Muscle layer of duodenum (tissue), 2 donors: ENCODE results near the gene S100A14.

Experiments used
- H3K27ac ChIP-seq: one replicate; pipeline ENCODE4 v1.7.0; 2013; ENCODE audit warnings: mild to moderate bottlenecking, low read length
- H3K27me3 ChIP-seq: one replicate; pipeline ENCODE4 v1.7.0; 2013; ENCODE audit warnings: low read depth, mild to moderate bottlenecking, control low read depth, low read length
- H3K36me3 ChIP-seq, 2 donors: one replicate each; pipeline ENCODE4 v1.7.0; 2013; ENCODE audit warnings: low read length in 2 of 2, control low read depth in 1 of 2, mild to moderate bottlenecking in 1 of 2; ENCODE audit not compliant: insufficient read depth in 2 of 2, control insufficient read depth in 1 of 2
- H3K4me1 ChIP-seq, 2 donors: one replicate each; pipeline ENCODE4 v1.7.0; 2013; ENCODE audit warnings: low read length in 2 of 2, mild to moderate bottlenecking in 2 of 2, control low read depth in 1 of 2, moderate library complexity in 1 of 2; ENCODE audit not compliant: insufficient read depth in 2 of 2, control insufficient read depth in 1 of 2
- H3K4me3 ChIP-seq, 2 donors: one replicate each; pipeline ENCODE4 v1.7.0; 2013; ENCODE audit warnings: low read length in 2 of 2, low read depth in 1 of 2, mild to moderate bottlenecking in 1 of 2
- H3K9me3 ChIP-seq, 2 donors: one replicate each; pipeline ENCODE4 v1.7.0; 2013; ENCODE audit warnings: low read length in 2 of 2, control low read depth in 1 of 2, mild to moderate bottlenecking in 1 of 2; ENCODE audit not compliant: control insufficient read depth in 1 of 2
- donor health status: healthy.

Gene S100A14

GRCh38 chr1:153626904-153627714, 11.0 kb upstream of the S100A14 start, which contains the start of gene S100A13:
Gene S100A13, minus strand, starts transcription at chr1:153627505. Its CDS starts 1,033 bp downstream, at chr1:153626472.
- Histone ChIP-seq H3K9me3 (no peaks in the 10 kb centered on the region), H3K27ac (peak within 1 kb of the TSS; percentile 88), H3K4me3 (peak within 1 kb of the TSS; percentile 58 to 71), H3K4me1 (peaks cover 29 to 33% of the 10 kb centered on the region in 2 donors), H3K36me3 (no peaks in the 10 kb centered on the region), H3K27me3 (no peaks in the 10 kb centered on the region)

DNA sequence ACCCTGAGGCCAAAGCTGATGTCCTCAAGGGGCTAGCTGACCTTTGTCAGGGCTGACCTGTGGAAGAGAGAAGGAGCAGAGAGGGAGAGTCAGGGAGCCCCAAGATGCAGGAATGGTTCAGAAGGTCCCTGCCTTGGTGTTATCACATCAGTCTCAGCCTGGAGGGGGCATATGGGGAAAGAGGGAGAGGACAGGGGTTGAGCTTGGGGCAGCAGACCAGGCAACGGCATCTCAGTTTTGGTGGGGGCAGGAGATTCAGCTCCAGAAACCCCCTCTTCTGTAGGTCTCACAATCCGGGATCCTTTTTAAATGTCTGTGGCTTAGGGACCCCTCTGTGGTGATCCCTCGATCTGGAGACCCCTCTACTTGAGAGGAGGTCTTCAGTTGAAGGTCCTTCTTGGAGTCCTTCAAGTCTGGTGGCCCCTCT, 10.4 kb upstream of the S100A14 start:
- peaks cover 29 to 33% of the 10 kb centered on the region in 2 donors for H3K4me1 ChIP-seq

DNA sequence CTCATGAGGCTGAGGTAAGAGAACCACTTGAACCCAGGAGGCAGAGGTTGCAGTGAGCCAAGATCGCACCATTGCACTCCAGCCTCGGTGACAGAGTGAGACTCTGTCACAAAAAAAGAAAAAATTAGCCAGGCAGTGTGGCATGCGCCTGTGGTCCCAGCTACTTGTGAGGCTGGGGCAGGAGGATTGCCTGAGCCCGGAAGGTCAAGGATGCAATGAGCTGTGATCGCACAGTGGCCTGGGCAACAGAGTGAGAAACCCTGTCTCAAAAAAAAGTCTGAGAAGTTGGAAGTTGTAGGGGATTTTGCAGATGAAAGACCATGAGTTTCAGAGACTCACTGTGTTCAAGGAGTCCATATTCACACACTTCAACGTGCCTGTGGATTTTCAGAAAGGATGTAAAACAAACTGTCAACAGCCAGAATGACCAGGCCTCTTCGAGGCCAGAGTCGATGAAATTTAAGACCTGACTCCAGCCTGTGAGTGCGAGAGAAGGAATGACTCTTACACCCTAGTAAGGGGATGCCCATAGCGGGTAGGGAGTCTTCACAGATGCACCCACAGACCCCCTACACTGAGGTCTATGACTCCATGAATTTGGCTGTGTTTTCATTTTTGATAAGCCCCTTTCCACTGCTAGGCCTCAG, 9.0 kb upstream of the S100A14 start:
- Histone ChIP-seq H3K9me3 (no peaks in the 10 kb centered on the region), H3K36me3 (peaks cover 0 to 3% of the 10 kb centered on the region in 2 donors), H3K4me3 (no peak overlapping the region), H3K27me3 (no peaks in the 10 kb centered on the region), H3K27ac (no peak overlapping the region), H3K4me1 (peaks cover 19 to 33% of the 10 kb centered on the region in 2 donors)

More for the DNA sequence above, 10.4 kb upstream of the S100A14 start:
- peak overlapping the region; percentile 58 to 71 for H3K4me3 ChIP-seq
- no peaks in the 10 kb centered on the region for H3K9me3 ChIP-seq
- H3K27ac ChIP-seq: peak overlapping the region; percentile 88
- H3K27me3 ChIP-seq: no peaks in the 10 kb centered on the region
- no peaks in the 10 kb centered on the region for H3K36me3 ChIP-seq

DNA sequence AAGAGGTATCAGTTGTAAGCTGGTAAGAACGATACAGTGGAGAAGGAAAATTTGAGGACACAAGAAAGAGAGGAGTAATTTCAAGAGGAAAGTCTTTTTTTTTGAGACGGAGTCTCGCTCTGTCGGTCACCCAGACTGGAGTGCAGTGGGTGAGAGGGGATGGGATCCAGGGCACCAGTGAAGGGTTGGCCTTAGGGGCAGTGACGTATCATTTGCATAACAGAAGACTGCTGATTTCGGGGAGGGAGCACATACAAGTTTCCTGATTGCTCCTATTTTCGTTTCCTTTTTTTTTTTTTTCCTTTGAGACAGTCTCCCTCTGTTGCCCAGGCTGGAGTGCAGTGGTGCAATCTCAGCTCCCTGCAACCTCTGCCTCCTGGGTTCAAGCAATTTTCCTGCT, 7.0 kb upstream of the S100A14 start:
- Histone ChIP-seq H3K36me3 (peaks cover 6 to 19% of the 10 kb centered on the region in 2 donors), H3K4me1 (peaks cover 19 to 33% of the 10 kb centered on the region in 2 donors)

GRCh38 chr1:153619171-153619570, 3.0 kb upstream of the S100A14 start:
- Histone ChIP-seq H3K9me3 (no peaks in the 10 kb centered on the region), H3K27ac (no peak overlapping the region), H3K36me3 (peaks cover 6 to 19% of the 10 kb centered on the region in 2 donors), H3K27me3 (no peaks in the 10 kb centered on the region), H3K4me1 (peaks cover 7 to 21% of the 10 kb centered on the region in 2 donors), H3K4me3 (no peak overlapping the region)

More for the DNA sequence above, 7.0 kb upstream of the S100A14 start:
- H3K9me3 ChIP-seq: no peaks in the 10 kb centered on the region
- no peaks in the 10 kb centered on the region for H3K27me3 ChIP-seq
- H3K27ac ChIP-seq: no peak overlapping the region
- H3K4me3 ChIP-seq: no peak overlapping the region

DNA sequence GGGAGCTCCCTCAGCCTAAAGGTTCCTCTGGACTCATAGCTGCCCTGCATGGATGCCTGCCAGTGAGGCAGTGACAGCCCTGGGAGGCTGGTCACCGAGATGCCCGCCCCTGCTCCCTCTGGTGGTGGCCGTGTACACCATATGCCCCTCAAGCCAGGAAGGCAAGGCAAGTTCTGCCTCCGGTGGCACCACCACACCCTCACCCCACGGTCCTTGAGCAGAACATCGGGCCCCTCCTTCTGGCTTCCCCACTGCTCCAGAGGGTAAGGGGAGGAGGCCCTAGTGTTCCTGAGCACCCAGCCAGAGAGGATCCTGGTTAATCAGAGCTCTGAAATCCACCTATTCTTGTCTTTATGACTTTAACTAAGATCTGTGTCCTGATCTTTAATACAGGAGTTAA, 1.5 kb upstream of the S100A14 start:
- no peak overlapping the region for H3K4me3 ChIP-seq
- H3K27me3 ChIP-seq: no peaks in the 10 kb centered on the region
- H3K27ac ChIP-seq: peak overlapping the region; percentile 84
- peaks cover 12 to 17% of the 10 kb centered on the region in 2 donors for H3K4me1 ChIP-seq
- H3K9me3 ChIP-seq: no peaks in the 10 kb centered on the region
- peaks cover 6 to 19% of the 10 kb centered on the region in 2 donors for H3K36me3 ChIP-seq

GRCh38 chr1:153616917-153617311, 789 bp upstream of the S100A14 start:
- no peaks in the 10 kb centered on the region for H3K9me3 ChIP-seq
- no peak overlapping the region for H3K4me3 ChIP-seq
- peaks cover 6 to 19% of the 10 kb centered on the region in 2 donors for H3K36me3 ChIP-seq
- peak overlapping the region; percentile 84 for H3K27ac ChIP-seq
- no peaks in the 10 kb centered on the region for H3K27me3 ChIP-seq
- H3K4me1 ChIP-seq: peaks cover 12 to 13% of the 10 kb centered on the region in 2 donors

DNA sequence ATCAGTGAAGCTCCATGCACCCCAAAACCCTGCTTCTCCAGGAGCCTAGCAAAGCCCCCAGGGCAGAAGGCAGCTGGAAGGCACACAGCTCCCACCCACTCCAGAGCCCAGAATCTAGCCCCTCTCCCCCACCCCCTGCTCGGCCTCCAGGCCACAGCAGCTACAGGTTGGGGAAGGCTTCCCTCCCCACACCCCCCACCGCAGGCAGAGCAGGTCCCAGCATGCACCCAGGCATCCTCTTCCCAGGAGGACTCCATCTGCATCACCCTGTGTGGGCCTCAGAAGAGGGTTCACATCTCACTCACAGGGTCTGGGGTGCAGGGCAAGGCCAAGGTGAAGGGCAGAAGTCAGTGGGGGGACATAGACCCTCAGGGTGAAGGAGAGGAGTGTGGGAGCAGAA, 719 bp downstream of the S100A14 start:
- no peaks in the 10 kb centered on the region for H3K9me3 ChIP-seq
- H3K36me3 ChIP-seq: peaks cover 6 to 19% of the 10 kb centered on the region in 2 donors
- H3K4me1 ChIP-seq: peaks cover 14 to 24% of the 10 kb centered on the region in 2 donors
- H3K27me3 ChIP-seq: no peaks in the 10 kb centered on the region
- peak overlapping the region in 1 of 2 donors; percentile 55 for H3K4me3 ChIP-seq
- peak overlapping the region; percentile 84 for H3K27ac ChIP-seq

DNA sequence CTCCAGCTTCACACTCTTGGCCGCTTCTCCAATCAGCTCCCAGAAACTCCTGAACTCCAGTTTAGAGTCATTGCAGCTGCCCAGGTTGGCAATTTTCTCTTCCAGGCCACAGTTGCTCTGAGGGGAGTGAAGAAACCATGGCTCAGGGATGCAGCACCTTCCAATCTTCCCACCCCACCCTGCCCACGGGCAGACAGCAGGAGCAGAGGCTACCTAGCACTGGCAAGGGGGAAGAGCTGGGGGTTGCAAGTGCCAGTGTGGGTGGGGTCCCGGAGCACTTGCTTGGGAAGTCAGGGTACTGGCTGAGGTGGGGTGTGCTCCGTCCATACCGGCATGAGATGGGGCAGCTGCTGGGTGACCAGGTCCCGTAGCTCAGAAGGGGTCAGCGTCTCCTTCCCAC, 1.2 kb downstream of the S100A14 start:
- Histone ChIP-seq H3K27ac (peak overlapping the region; percentile 7), H3K4me3 (peak overlapping the region in 1 of 2 donors; percentile 55), H3K36me3 (peaks cover 6 to 15% of the 10 kb centered on the region in 2 donors), H3K9me3 (no peaks in the 10 kb centered on the region), H3K27me3 (no peaks in the 10 kb centered on the region), H3K4me1 (peaks cover 19 to 29% of the 10 kb centered on the region in 2 donors)

DNA sequence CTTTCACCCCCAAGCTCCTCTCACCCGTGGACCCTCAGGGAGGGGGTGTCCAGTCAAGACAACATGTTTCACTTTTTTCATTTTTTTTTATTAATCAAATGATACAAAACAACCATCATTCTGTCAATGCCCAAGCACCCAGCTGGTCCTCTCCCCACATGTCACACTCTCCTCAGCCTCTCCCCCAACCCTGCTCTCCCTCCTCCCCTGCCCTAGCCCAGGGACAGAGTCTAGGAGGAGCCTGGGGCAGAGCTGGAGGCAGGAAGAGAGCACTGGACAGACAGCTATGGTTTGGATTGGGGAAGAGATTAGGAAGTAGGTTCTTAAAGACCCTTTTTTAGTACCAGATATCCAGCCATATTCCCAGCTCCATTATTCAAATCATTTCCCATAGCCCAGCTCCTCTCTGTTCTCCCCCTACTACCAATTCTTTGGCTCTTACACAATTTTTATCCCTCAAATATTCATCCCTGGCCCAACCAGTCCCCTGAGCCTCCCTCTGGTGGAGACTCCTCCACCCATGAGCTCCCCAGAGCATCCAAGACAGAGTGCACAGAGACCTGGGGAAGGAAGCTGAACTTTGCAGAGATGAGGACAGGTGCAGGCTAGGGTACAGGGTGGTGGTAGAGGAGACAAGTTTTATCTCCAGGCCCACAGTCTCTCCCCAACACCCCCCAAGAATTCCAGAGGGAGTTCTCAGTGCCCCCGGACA, 1.8 kb downstream of the S100A14 start:
- Histone ChIP-seq H3K4me3 (no peak overlapping the region), H3K27me3 (no peaks in the 10 kb centered on the region), H3K9me3 (no peaks in the 10 kb centered on the region), H3K27ac (peak overlapping the region; percentile 7), H3K36me3 (peaks cover 0 to 9% of the 10 kb centered on the region in 2 donors), H3K4me1 (peaks cover 24 to 30% of the 10 kb centered on the region in 2 donors)

- Histone ChIP-seq H3K4me3 (peak overlapping the region; percentile 78 to 89), H3K36me3 (no peaks in the 10 kb centered on the region), H3K4me1 (peaks cover 25 to 30% of the 10 kb centered on the region in 2 donors)
Observed at GRCh38 chr1:153613406-153613805, 2.7 kb downstream of the S100A14 start.

More at GRCh38 chr1:153613406-153613805, 2.7 kb downstream of the S100A14 start:
- Histone ChIP-seq H3K27ac (peak overlapping the region; percentile 98), H3K27me3 (no peaks in the 10 kb centered on the region), H3K9me3 (no peaks in the 10 kb centered on the region)
